HUES6 (cell line): Measurements from ENCODE around the gene CMTM4.
A peak's percentile ranks its signal among the peaks of the same experiment; 100 is the strongest.
"Not testable (repeated sequence)": the region's sequence is repeated elsewhere in the genome, so short reads cannot be mapped to it uniquely, and the experiment has no call there.

Experiments
- H3K27ac ChIP-seq: 2 replicates; pipeline ENCODE4 v1.7.0; 2013; ENCODE audit warnings: low read depth, mild to moderate bottlenecking, low read length, inconsistent platforms
- H3K27me3 ChIP-seq: 2 replicates; pipeline ENCODE4 v1.6.1; 2013; ENCODE audit warnings: low read length; ENCODE audit not compliant: control insufficient read depth, insufficient read depth
- H3K36me3 ChIP-seq: 2 replicates; pipeline ENCODE4 v1.6.1; 2013; ENCODE audit warnings: low read length; ENCODE audit not compliant: control insufficient read depth, insufficient read depth
- H3K4me1 ChIP-seq: 2 replicates; pipeline ENCODE4 v1.6.1; 2013; ENCODE audit warnings: low read length; ENCODE audit not compliant: control insufficient read depth, insufficient read depth
- H3K4me3 ChIP-seq: 2 replicates; pipeline ENCODE4 v1.5.1; 2013; ENCODE audit warnings: low read depth, low read length
- H3K9ac ChIP-seq: one replicate; pipeline ENCODE4 v1.6.1; 2013; ENCODE audit warnings: mild to moderate bottlenecking, low read length
- H3K9me3 ChIP-seq: 2 replicates; pipeline ENCODE4 v1.6.1; 2013; ENCODE audit warnings: low read depth, low read length; ENCODE audit not compliant: control insufficient read depth, insufficient read depth

Gene CMTM4

DNA sequence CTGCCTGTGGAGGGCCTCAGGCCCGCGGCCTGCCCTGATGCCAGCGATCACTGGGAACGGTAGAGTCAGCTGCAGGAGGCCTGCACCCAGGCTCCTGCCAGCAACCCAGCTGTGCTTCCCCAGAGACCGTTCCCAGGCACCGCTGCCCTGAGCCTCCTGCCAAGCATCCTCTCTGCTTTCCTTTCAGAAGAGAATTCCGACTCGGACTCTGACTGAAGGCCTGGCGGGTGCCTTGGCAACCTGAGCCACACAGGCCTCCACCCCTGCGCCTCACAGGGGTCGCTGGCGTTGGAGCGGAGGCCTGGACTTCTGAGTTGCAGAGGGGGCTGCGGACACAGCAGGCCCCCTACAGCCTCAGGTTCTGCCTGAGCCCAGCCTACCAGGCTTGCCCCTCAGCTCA is 84.1 kb downstream of the CMTM4 start:
- Histone ChIP-seq H3K9me3 (peaks cover 7% of the 10 kb centered on the region; the same call in 1 of the 2 replicates), H3K4me3 (no peak overlapping the region), H3K27me3 (no peaks in the 10 kb centered on the region), H3K9ac (no peak overlapping the region), H3K36me3 (peaks cover 65% of the 10 kb centered on the region), H3K4me1 (peaks cover 25% of the 10 kb centered on the region), H3K27ac (no peak overlapping the region)

GRCh38 chr16:66611911-66612310 is 84.6 kb downstream of the CMTM4 start:
- Histone ChIP-seq H3K36me3 (peaks cover 65% of the 10 kb centered on the region), H3K4me1 (peaks cover 24% of the 10 kb centered on the region)
- not testable (repeated sequence) for H3K4me3 ChIP-seq, H3K9ac ChIP-seq, H3K27ac ChIP-seq, H3K27me3 ChIP-seq, H3K9me3 ChIP-seq

- Histone ChIP-seq H3K36me3 (peaks cover 63% of the 10 kb centered on the region), H3K27me3 (no peaks in the 10 kb centered on the region), H3K27ac (no peak overlapping the region), H3K9me3 (peaks cover 7% of the 10 kb centered on the region; the same call in 1 of the 2 replicates), H3K9ac (no peak overlapping the region), H3K4me1 (peaks cover 27% of the 10 kb centered on the region), H3K4me3 (no peak overlapping the region)
Observed at GRCh38 chr16:66610111-66610820, 86.3 kb downstream of the CMTM4 start.

GRCh38 chr16:66609139-66609510 is 87.4 kb downstream of the CMTM4 start:
- Histone ChIP-seq H3K9me3 (peaks cover 6% of the 10 kb centered on the region; the same call in 1 of the 2 replicates), H3K27ac (no peak overlapping the region), H3K36me3 (peaks cover 53% of the 10 kb centered on the region), H3K4me1 (peaks cover 27% of the 10 kb centered on the region), H3K27me3 (no peaks in the 10 kb centered on the region), H3K4me3 (no peak overlapping the region), H3K9ac (no peak overlapping the region)

DNA sequence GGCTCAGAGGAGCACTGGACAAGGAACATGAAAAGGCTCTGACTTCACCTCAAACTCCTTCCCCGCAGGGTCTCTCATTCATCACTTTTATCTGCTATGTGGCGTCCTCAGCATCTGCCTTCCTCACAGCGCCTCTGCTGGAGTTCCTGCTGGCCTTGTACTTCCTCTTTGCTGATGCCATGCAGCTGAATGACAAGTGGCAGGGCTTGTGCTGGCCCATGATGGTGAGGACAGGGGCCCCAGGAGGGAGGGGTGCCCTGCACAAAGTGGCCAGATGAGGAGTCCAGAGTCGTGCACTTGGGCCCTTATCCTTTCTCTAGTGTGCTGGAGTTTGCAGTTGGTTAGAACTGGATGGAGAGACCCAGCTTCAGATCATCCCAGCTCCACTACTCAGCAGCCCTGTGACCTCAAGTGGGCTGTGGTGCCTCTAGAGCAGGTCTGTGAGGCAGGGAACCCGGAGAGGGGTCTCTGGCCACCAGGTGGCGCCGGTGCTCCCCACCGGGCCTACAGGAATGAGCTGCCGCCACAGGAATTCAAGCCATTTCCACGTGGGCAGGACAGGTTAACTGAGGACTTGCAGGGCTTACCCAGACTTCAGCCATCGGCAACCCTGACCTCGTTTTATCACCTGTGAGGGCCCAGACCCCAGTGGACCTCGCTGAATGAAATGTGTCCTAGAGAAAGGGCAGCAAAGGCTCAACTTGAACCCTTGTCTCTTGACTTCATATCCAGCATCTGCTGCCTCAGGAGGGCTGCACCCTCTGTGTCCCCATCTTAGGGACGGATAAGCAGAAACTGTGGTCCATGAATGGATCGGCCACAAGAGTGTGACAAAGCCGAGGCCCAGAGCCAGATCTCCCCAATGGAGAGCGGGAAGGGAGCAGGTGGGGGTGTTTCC is 88.1 kb downstream of the CMTM4 start:
- no peaks in the 10 kb centered on the region for H3K27me3 ChIP-seq
- H3K4me3 ChIP-seq, result no peak overlapping the region
- H3K9me3 ChIP-seq, result peaks cover 1% of the 10 kb centered on the region; the same call in 1 of the 2 replicates
- H3K9ac ChIP-seq, result no peak overlapping the region
- H3K4me1 ChIP-seq, result peaks cover 27% of the 10 kb centered on the region
- H3K27ac ChIP-seq, result no peak overlapping the region
- peaks cover 47% of the 10 kb centered on the region for H3K36me3 ChIP-seq

GRCh38 chr16:66605979-66606751 is 90.4 kb downstream of the CMTM4 start:
- H3K9me3 ChIP-seq, result no peaks in the 10 kb centered on the region
- H3K9ac ChIP-seq, result peak overlapping the region; percentile 35
- peaks cover 3% of the 10 kb centered on the region; the same call in 1 of the 2 replicates for H3K27me3 ChIP-seq
- H3K4me1 ChIP-seq, result peaks cover 27% of the 10 kb centered on the region
- peak overlapping the region; percentile 64 for H3K4me3 ChIP-seq
- no peak overlapping the region for H3K27ac ChIP-seq
- peaks cover 24% of the 10 kb centered on the region for H3K36me3 ChIP-seq

GRCh38 chr16:66605177-66605978 is 91.2 kb downstream of the CMTM4 start:
- Histone ChIP-seq H3K9ac (peak overlapping the region; percentile 63), H3K4me3 (peak overlapping the region; percentile 64), H3K36me3 (peaks cover 17% of the 10 kb centered on the region), H3K9me3 (no peaks in the 10 kb centered on the region), H3K27ac (peak overlapping the region; percentile 50; the same call in 1 of the 2 replicates), H3K27me3 (peaks cover 3% of the 10 kb centered on the region; the same call in 1 of the 2 replicates), H3K4me1 (peaks cover 27% of the 10 kb centered on the region)

DNA sequence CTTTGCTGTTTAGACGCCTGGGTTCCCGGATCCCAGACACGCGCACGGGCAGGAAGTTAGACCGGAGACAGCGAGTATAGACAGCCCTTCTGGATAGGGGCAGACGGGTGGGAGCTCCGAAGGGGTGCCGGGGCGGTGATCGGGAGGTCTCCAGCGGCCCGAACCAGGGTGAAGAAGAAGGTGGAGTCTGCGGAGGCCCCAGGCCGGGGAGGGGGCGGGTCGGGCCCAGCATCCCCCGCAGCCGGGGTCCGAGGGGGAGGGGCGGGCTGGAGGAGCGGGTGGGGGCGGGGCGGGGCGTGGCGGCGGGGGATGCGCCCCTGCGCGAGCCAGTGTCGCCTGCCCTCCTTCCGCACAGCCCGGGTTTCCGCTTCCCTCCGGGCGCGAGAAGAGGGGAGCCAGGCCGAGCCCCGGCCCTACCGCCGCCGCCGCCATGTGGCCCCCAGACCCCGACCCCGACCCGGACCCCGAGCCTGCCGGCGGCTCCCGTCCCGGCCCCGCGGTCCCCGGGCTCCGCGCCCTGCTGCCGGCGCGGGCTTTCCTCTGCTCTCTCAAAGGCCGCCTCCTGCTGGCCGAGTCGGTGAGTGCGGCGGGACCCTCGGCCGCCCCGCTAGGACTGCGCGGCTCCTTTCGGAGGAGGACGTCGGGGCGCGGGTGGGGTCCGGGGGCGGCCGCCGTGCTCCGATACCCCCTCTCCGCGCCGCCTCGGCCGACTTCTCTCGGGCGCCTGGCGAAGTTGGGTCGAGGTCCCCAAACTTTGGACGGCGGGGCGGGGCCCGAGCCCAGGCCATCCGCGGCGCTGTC is 92.0 kb downstream of the CMTM4 start, which contains the start of gene CMTM3:
Gene CMTM3 (plus strand): TSS at position 329 of the 801 bp plus-strand sequence. CDS start 102 bp downstream, at position 431.
- peak within 1 kb of the TSS; percentile 63 for H3K9ac ChIP-seq
- H3K9me3 ChIP-seq, result no peaks in the 10 kb centered on the region
- H3K27ac ChIP-seq, result peak within 1 kb of the TSS; percentile 50; the same call in 1 of the 2 replicates
- peak within 1 kb of the TSS; percentile 64 for H3K4me3 ChIP-seq
- H3K36me3 ChIP-seq, result peaks cover 9% of the 10 kb centered on the region
- H3K27me3 ChIP-seq, result peaks cover 3% of the 10 kb centered on the region; the same call in 1 of the 2 replicates
- H3K4me1 ChIP-seq, result peaks cover 27% of the 10 kb centered on the region

DNA sequence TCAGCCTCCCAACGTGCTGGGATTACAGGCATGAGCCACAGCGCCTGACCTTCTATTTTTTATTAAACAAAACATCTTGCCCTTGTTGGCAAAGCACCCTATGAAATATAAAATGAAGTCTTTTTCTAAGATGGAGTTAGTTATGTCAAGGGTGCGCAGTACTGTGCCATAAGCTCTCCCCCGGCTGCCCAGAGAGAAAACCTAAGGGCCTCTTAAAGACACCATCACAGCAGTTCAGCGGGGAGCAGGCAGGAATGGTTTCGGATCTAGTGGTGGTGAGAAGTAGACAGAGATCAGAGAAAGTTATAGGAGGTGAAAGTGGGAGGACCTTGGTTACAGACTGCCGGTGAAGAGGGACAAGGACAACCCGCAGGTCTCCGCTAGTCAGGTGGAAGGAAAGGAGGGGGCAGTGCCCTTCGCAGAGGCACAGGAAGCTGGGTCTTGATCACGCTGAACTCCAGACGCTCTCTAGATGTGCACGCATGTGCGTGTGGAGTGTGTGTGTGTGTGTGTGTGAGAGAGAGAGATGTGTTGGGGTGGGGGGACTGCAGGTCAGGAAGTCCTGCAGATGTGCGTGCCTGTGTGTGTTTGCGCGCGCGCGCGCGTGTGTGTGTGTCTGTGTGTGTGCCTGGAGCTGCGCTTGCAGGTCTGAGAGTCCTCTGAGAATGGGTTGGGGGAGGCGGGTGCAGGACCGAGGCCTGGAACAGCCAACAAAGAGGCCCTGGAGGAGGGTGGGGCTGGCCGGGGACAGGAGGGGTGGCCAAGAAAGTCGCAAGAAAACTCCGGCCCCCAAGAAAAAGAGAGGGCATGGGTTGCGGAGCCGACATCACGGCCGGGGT is 92.8 kb downstream of the CMTM4 start:
- Histone ChIP-seq H3K4me3 (peak overlapping the region; percentile 64), H3K4me1 (peaks cover 21% of the 10 kb centered on the region), H3K9me3 (no peaks in the 10 kb centered on the region), H3K27ac (no peak overlapping the region; the same call in 1 of the 2 replicates), H3K27me3 (peaks cover 3% of the 10 kb centered on the region; the same call in 1 of the 2 replicates), H3K9ac (peak overlapping the region; percentile 53), H3K36me3 (peaks cover 1% of the 10 kb centered on the region)
